ENCODE measurements around the gene SMIM14. TPM values are rescaled to one million over a fixed set of nuclear protein-coding genes. Genes with fewer than 3 reads are reported as not detected.

The SMIM14 gene
- total and polyA plus RNA-seq, 2 of the 8 experiments (the other 6 are each of a cell fraction or from before 2014, with no cell fraction given) = 29.1 to 31.0 TPM

GRCh38 chr4:39637586-39638353 is 895 bp downstream of the SMIM14 start (continued):
- TF ChIP-seq CHD7 (IDR thresholded peaks at IDR 0.05; ENCODE audit: insufficient replicate concordance, low read length) = no peak
- peak; percentile 72 for TF ChIP-seq ASH2L (IDR thresholded peaks at IDR 0.05; ENCODE audit: low read length)
- no peak for TF ChIP-seq EZH2 (IDR thresholded peaks at IDR 0.05; ENCODE audit: low read depth, low read length, severe bottlenecking)
- TF ChIP-seq FOSL1 (IDR thresholded peaks at IDR 0.05; ENCODE audit: insufficient read depth, low read depth, low read length) = no peak
- 0 out of 2 replicates have a peak, but pooled peaks have one; percentile 5 for TF ChIP-seq BACH1 (IDR thresholded peaks at IDR 0.05; ENCODE audit: low read length)
- no peak for TF ChIP-seq ATF3 (IDR thresholded peaks at IDR 0.05; ENCODE audit: insufficient read depth, low read depth, low read length)
- TF ChIP-seq CBX5 (IDR thresholded peaks at IDR 0.05; ENCODE audit: low read depth, low read length) = no peak
- no peak for TF ChIP-seq SP4 (IDR thresholded peaks at IDR 0.05; ENCODE audit: low read length)
- no peak for TF ChIP-seq SIRT6 (IDR thresholded peaks at IDR 0.05; ENCODE audit: low read length)
- no peak for TF ChIP-seq EGR1 (IDR thresholded peaks at IDR 0.05; ENCODE audit: borderline replicate concordance, low read depth, low read length)
